HG03575 (cell line): ENCODE results near the gene MRPL12.

Experiments used
- ATAC-seq: cut with Tn5 transposase; IDR thresholded peaks from one replicate; pipeline ENCODE4 v1.9.1; 2021; ENCODE audit not compliant: unreplicated experiment, insufficient number of reproducible peaks, low FRiP score; ENCODE audit errors: extremely low read depth

The MRPL12 gene

GRCh38 chr17:81696218-81696941, 6.8 kb upstream of the MRPL12 start:
- ATAC-seq = no peak

- ATAC-seq = no peak
These were observed 5.7 kb upstream of the MRPL12 start for GRCh38 chr17:81697261-81698044.

GRCh38 chr17:81700353-81701287, 2.5 kb upstream of the MRPL12 start:
- ATAC-seq = no peak

- ATAC-seq = no peak
These were observed 1.7 kb upstream of the MRPL12 start for GRCh38 chr17:81701288-81702071.

- no peak for ATAC-seq
These were observed 834 bp downstream of the MRPL12 start for GRCh38 chr17:81703747-81704654.

- ATAC-seq = no peak
These were observed 2.5 kb downstream of the MRPL12 start for GRCh38 chr17:81705518-81706231.

- ATAC-seq = no peak
These were observed 3.1 kb downstream of the MRPL12 start for GRCh38 chr17:81706232-81706611.

- ATAC-seq = no peak
These were observed 3.8 kb downstream of the MRPL12 start for GRCh38 chr17:81706757-81707624.

- no peak for ATAC-seq
These were observed 4.8 kb downstream of the MRPL12 start for GRCh38 chr17:81707725-81708646.

GRCh38 chr17:81708739-81709185, 5.6 kb downstream of the MRPL12 start:
- ATAC-seq = no peak

GRCh38 chr17:81710514-81711308, 7.5 kb downstream of the MRPL12 start:
- no peak for ATAC-seq

- no peak for ATAC-seq
These were observed 8.8 kb downstream of the MRPL12 start, which contains the start of gene SLC25A10 for GRCh38 chr17:81711814-81712467. SLC25A10 (plus strand) TSS chr17:81712284; CDS start chr17:81712427, 143 bp downstream.

GRCh38 chr17:81712468-81713003, 9.4 kb downstream of the MRPL12 start:
- ATAC-seq = no peak
